ENCODE measurements around the gene SEPTIN5.

Gene SEPTIN5

DNA sequence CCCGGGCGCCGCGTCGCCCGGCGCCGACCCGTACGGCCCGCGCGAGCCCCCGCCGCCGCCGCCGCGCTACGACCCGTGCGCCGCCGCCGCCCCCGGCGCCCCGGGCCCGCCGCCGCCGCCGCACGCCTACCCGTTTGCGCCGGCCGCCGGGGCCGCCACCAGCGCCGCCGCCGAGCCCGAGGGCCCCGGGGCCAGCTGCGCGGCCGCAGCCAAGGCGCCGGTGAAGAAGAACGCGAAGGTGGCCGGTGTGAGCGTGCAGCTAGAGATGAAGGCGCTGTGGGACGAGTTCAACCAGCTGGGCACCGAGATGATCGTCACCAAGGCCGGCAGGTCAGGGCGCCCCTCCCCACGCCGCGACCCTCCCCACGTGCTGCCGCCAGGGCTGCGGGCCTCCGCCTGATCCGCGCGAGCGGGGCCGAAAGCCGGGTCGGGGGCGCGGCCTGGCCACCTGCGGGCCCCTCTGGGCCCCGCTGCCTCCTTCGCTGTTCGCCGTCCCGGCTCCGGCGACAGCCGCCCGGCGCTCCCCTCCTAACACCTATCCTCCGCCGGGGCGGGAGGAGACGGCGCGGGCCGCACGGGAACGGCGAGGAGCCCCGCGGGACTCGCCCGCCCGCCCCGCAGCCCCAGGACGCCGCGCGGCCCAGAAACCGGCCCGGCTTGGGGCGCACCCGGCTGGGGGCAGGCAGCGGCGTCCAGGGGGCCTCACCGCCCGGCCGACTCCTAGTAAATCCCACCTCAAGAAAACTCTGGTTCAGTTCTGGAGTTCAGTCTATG is 46.8 kb downstream of the SEPTIN5 start:
- Mint-ChIP-seq H3K4me3 (peak overlapping the region; percentile 74 to 90 (median 76)), H3K4me1 (peaks cover 27% of the 10 kb centered on the region), H3K36me3 (ENCODE audit: low read depth) (no peaks in the 10 kb centered on the region), H3K9me3 (no peaks in the 10 kb centered on the region), H3K27me3 (ENCODE audit: low read depth) (peaks cover 88% of the 10 kb centered on the region), H3K27ac (no peak overlapping the region)
- TF ChIP-seq, protein P1, sequence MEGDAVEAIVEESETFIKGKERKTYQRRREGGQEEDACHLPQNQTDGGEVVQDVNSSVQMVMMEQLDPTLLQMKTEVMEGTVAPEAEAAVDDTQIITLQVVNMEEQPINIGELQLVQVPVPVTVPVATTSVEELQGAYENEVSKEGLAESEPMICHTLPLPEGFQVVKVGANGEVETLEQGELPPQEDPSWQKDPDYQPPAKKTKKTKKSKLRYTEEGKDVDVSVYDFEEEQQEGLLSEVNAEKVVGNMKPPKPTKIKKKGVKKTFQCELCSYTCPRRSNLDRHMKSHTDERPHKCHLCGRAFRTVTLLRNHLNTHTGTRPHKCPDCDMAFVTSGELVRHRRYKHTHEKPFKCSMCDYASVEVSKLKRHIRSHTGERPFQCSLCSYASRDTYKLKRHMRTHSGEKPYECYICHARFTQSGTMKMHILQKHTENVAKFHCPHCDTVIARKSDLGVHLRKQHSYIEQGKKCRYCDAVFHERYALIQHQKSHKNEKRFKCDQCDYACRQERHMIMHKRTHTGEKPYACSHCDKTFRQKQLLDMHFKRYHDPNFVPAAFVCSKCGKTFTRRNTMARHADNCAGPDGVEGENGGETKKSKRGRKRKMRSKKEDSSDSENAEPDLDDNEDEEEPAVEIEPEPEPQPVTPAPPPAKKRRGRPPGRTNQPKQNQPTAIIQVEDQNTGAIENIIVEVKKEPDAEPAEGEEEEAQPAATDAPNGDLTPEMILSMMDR (IDR thresholded peaks at IDR 0.05; ENCODE audit: unreplicated experiment in 3 of 3): no peak

DNA sequence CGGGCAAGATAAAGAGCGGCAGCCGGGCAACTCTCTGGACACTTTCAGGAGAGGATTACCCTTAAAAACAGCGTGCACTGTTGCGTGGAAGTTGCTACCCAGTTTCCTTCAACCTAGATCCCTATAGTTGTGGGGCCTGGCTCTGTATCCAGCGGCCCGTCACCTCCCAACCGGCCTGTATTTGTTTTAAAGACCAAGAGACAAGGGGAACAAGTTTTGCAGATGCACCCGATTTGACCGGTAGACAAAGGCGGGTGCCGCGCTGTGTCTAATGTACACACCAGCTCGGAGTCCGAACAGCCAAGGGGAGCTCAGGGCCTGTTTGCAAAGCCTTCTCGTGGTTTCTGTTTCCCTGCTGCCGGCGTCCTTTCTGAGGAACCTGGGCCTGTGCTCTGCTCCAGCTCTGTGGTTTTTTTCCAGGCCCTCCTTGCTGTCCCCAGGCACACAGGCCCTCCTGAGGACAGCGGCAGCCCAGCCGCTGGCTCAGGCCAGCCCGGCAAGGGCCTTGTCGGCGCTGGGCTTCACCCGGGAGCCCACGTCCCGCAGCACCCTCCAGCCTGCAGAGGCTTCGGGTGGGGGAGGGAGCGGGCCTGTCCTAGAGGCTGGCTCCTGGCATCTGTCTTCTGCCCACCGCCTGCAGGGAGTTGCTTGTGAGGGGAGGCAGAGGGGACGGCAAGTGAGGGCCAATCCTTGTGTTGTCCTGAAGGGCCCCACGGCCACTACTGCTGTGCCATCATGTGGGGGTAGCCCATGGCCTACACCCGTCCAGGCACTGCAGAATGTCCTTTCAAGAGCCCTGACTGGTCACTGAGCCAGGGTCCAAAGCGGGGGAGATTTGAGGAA is 47.6 kb downstream of the SEPTIN5 start:
- no peaks in the 10 kb centered on the region for H3K9me3 Mint-ChIP-seq
- H3K4me1 Mint-ChIP-seq: peaks cover 27% of the 10 kb centered on the region

DNA sequence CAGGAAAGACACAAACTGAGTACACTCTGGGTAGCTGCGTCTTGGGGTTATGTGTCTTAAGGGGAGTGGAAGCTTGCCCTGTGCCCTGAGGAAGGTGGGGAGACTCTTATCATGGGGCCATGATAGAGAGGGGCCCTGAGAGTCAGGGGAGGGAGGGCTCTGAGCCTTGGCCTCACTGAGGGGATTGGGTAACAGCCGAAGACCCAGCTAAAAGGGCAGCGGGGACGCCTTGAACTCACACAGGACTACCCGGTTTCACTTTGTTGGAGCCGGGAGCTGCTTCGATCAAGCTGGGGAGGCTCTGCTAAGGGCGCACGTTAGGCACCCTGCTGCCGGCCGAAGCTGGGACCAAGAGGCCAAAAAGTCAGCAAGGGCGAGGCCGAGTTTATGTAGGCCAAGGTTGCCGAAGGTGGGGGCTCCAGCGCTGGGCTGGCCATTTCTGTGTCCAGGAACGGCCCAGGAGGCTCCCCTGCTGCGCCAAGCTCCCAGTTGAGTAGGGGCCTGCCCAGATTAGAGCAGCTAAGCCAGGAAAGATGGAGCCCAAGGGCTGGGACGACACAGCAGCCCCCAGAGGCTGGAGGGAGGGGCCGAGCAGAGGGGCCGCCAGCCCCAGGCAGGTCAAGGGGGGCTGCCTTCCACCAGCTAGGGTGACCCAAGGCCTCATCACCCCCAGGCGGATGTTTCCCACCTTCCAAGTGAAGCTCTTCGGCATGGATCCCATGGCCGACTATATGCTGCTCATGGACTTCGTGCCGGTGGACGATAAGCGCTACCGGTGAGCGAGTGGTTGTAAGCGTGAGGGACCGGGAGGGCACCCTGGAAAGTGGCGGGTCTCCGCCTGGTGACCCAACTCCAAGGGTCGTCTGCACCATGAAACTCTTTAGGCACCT is 48.5 kb downstream of the SEPTIN5 start:
- Mint-ChIP-seq H3K27me3 (ENCODE audit: low read depth) (peaks cover 87% of the 10 kb centered on the region), H3K36me3 (ENCODE audit: low read depth) (no peaks in the 10 kb centered on the region)
- TF ChIP-seq, protein P1 (IDR thresholded peaks at IDR 0.05; ENCODE audit: unreplicated experiment in 3 of 3): no peak

More for the DNA sequence above, 47.6 kb downstream of the SEPTIN5 start:
- Mint-ChIP-seq H3K27me3 (ENCODE audit: low read depth) (peaks cover 87% of the 10 kb centered on the region), H3K36me3 (ENCODE audit: low read depth) (no peaks in the 10 kb centered on the region), H3K4me3 (peak overlapping the region; percentile 74 to 90 (median 76)), H3K27ac (no peak overlapping the region)
- TF ChIP-seq, protein P1 (IDR thresholded peaks at IDR 0.05; ENCODE audit: unreplicated experiment in 3 of 3): no peak

DNA sequence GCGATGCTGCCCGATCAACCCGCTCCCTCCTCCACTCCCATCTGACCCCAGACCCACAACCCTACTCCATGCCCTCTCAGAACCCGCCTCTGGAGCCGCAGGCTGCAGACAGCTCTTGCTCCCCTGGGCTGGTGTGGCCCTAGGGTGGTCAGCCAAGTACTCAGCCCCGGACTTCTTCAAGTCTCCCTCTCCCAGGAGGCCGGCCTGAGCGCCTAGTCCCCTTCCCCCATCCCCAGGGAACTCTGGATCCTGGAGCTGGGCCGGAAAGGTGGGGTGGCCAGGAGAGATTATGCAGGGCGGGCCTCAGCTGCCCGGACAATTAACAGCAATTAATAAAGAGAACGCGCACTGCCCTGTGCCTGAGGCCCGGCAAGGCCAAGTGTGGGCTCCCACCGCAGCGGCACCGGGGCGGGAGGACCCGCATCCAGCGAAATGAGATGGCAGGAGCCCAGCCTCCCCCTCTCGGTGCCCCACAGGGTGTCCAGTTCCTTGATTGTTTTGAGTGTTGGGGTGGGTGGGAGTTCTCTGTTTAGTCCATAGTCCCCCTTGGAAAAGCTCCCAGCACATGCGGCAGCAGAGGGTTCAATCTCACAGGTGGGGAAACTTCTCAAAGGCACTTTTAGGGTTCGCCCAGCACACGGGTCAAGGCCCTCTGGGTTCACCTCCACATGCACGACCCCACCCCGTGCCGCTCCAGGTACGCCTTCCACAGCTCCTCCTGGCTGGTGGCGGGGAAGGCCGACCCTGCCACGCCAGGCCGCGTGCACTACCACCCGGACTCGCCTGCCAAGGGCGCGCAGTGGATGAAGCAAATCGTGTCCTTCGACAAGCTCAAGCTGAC is 49.4 kb downstream of the SEPTIN5 start:
- H3K4me1 Mint-ChIP-seq: peaks cover 27% of the 10 kb centered on the region
- TF ChIP-seq, protein P1 (IDR thresholded peaks at IDR 0.05; ENCODE audit: unreplicated experiment in 3 of 3): no peak
- H3K27me3 Mint-ChIP-seq (ENCODE audit: low read depth): peaks cover 87% of the 10 kb centered on the region
- no peaks in the 10 kb centered on the region for H3K9me3 Mint-ChIP-seq
- H3K27ac Mint-ChIP-seq: no peak overlapping the region
- no peaks in the 10 kb centered on the region for H3K36me3 Mint-ChIP-seq (ENCODE audit: low read depth)
- H3K4me3 Mint-ChIP-seq: no peak overlapping the region

More for the DNA sequence above, 48.5 kb downstream of the SEPTIN5 start:
- Mint-ChIP-seq H3K27ac (no peak overlapping the region), H3K9me3 (no peaks in the 10 kb centered on the region), H3K4me1 (peaks cover 27% of the 10 kb centered on the region), H3K4me3 (peak overlapping the region; percentile 5 to 90 (median 48))

DNA sequence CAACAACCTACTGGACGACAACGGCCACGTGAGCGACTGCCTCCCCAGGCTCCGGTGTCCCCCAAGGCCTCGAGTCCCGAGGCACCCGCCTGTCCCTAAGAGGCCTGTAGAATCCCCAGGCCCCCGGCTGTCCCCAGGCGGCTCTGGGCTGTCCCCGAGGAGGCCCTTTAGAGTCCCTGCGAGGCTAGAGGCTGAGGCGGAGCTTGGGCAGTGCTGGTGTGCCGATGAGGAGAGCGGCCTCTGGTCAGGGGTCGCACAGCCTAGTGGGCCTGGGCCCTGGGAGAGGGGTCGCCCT is 49.9 kb downstream of the SEPTIN5 start:
- H3K36me3 Mint-ChIP-seq (ENCODE audit: low read depth): no peaks in the 10 kb centered on the region
- H3K4me1 Mint-ChIP-seq: peaks cover 29% of the 10 kb centered on the region
- no peaks in the 10 kb centered on the region for H3K9me3 Mint-ChIP-seq
- peaks cover 87% of the 10 kb centered on the region for H3K27me3 Mint-ChIP-seq (ENCODE audit: low read depth)
- H3K4me3 Mint-ChIP-seq: no peak overlapping the region
- TF ChIP-seq, protein P1 (IDR thresholded peaks at IDR 0.05; ENCODE audit: unreplicated experiment in 3 of 3): no peak
- H3K27ac Mint-ChIP-seq: no peak overlapping the region
